HCT116 (cell line): ENCODE results near the gene EIPR1. TPM values are rescaled to one million over a fixed set of nuclear protein-coding genes. Genes with fewer than 3 reads are reported as not detected.

ENCODE experiments used
- ATAC-seq: fragments of 200-7000 bp; cut with Tn5 transposase; 2 replicates; pipeline ENCODE4 v1.9.1; 2020; ENCODE audit warnings: mild to moderate bottlenecking, moderate library complexity
- BruUV-seq: library from RNA; stranded (reverse); fragments of 400-500 nt; replicated peaks from 2 replicates; lab custom pipeline; 2021; lab: Mats Ljungman, UMichigan
- CTCF ChIA-PET: fragments of 300-600 bp; sonication (Branson Sonifier 250); formaldehyde crosslinking; loops from one replicate; lab custom pipeline; 2021; ENCODE audit warnings: antibody characterized with exemption; lab: Charles Lee
- POLR2A ChIA-PET: fragments of 300-600, 350-600 bp; sonication (Branson Sonifier 250); formaldehyde crosslinking; loops from one replicate; lab custom pipeline; 2021; ENCODE audit warnings: antibody characterized with exemption; lab: Charles Lee
- RAD21 ChIA-PET, 2 experiments: fragments of 300-600 bp; sonication (Branson Sonifier 250); formaldehyde crosslinking; loops; one replicate each; lab custom pipeline; 2023; ENCODE audit warnings: low total read pairs in 2 of 2; ENCODE audit not compliant: uncharacterized antibody in 2 of 2, unreplicated experiment in 2 of 2, low non-redundant PET in 1 of 2; lab: Charles Lee
- DNase-seq: peaks from one replicate; pipeline ENCODE4 v3.0.0-alpha.2; 2010; ENCODE audit warnings: low read depth, low spot score
- H2AFZ ChIP-seq: fragments of 200-600 bp; shearing (Covaris generic), sonication (generic); 2 replicates; pipeline ENCODE4 v1.6.1; 2017; ENCODE audit warnings: low read depth, mixed run types, mixed read lengths, antibody characterized with exemption, low read length; ENCODE audit not compliant: poor library complexity, severe bottlenecking
- H3K27ac ChIP-seq: 2 replicates; pipeline ENCODE4 v1.5.1; 2012; ENCODE audit warnings: low read depth, low read length
- H3K27me3 ChIP-seq: fragments of 200-600 bp; sonication (generic); 2 replicates; pipeline ENCODE4 v1.6.1; 2016; ENCODE audit warnings: mixed run types, low read length, mixed read lengths; ENCODE audit not compliant: insufficient read depth
- H3K36me3 ChIP-seq, 2 experiments: fragments of 200-500 bp in 1 of 2; fragments of 200-600 bp in 1 of 2; sonication (Bioruptor generic) in 1 of 2; sonication (generic) in 1 of 2; 2 replicates each; pipeline versions ENCODE4 v1.5.1 to v1.6.1; 2014 to 2016; ENCODE audit warnings: low read length in 2 of 2, inconsistent platforms in 1 of 2, mixed read lengths in 1 of 2, mixed run types in 1 of 2; ENCODE audit not compliant: insufficient read depth in 2 of 2, control insufficient read depth in 1 of 2
- H3K4me1 ChIP-seq, 2 experiments: fragments of 200-600 bp in 1 of 2; sonication (generic) in 1 of 2; 2 replicates each; pipeline versions ENCODE4 v1.5.1 to v1.6.1; 2012 to 2017; ENCODE audit warnings: low read length in 2 of 2, inconsistent platforms in 1 of 2, mild to moderate bottlenecking in 1 of 2, mixed read lengths in 1 of 2, mixed run types in 1 of 2, moderate library complexity in 1 of 2; ENCODE audit not compliant: insufficient read depth in 2 of 2, control insufficient read depth in 1 of 2
- H3K4me2 ChIP-seq: fragments of 200-600 bp; sonication (generic); 2 replicates; pipeline ENCODE4 v1.6.1; 2017; ENCODE audit warnings: mixed run types, low read length, mixed read lengths
- H3K4me3 ChIP-seq, 2 experiments: fragments of 200-600 bp in 1 of 2; sonication (generic) in 1 of 2; replicated peaks in 1 of 2; 2 replicates each; pipeline ENCODE4 v1.5.1; 2011 to 2016; ENCODE audit warnings: low read length in 2 of 2, control low read depth in 1 of 2, low read depth in 1 of 2, mild to moderate bottlenecking in 1 of 2, mixed read lengths in 1 of 2, mixed run types in 1 of 2
- H3K79me2 ChIP-seq: fragments of 200-600 bp; sonication (generic); 2 replicates; pipeline ENCODE4 v1.6.1; 2017; ENCODE audit warnings: mild to moderate bottlenecking, mixed run types, low read length, moderate library complexity, mixed read lengths; ENCODE audit not compliant: insufficient read depth
- H3K9ac ChIP-seq: fragments of 200-600 bp; sonication (generic); 2 replicates; pipeline ENCODE4 v1.6.1; 2016; ENCODE audit warnings: low read length, mixed read lengths
- H3K9me2 ChIP-seq: fragments of 200-600 bp; sonication (generic), shearing (Covaris generic); 2 replicates; pipeline ENCODE4 v1.6.1; 2017; ENCODE audit warnings: mixed run types, mild to moderate bottlenecking, moderate library complexity; ENCODE audit not compliant: insufficient read depth
- H3K9me3 ChIP-seq, 2 experiments: fragments of 200-500 bp in 1 of 2; fragments of 200-600 bp in 1 of 2; sonication (Bioruptor generic) in 1 of 2; sonication (generic) in 1 of 2; 2 replicates each; pipeline ENCODE4 v1.6.1; 2014 to 2017; ENCODE audit warnings: low read length in 2 of 2, mixed read lengths in 2 of 2, inconsistent platforms in 1 of 2, low read depth in 1 of 2, mild to moderate bottlenecking in 1 of 2, mixed run types in 1 of 2, moderate library complexity in 1 of 2; ENCODE audit not compliant: control insufficient read depth in 1 of 2, insufficient read depth in 1 of 2
- H4K20me1 ChIP-seq: fragments of 200-600 bp; sonication (generic), shearing (Covaris generic); 2 replicates; pipeline ENCODE4 v1.6.1; 2017; ENCODE audit warnings: mixed run types, mild to moderate bottlenecking, moderate library complexity; ENCODE audit not compliant: insufficient read depth
- ATF3 ChIP-seq: IDR thresholded peaks from 2 replicates; pipeline ENCODE4 v1.6.1; 2012
- CEBPB ChIP-seq: IDR thresholded peaks from 2 replicates; pipeline ENCODE4 v1.6.1; 2012; ENCODE audit warnings: low read depth
- EGR1 ChIP-seq: IDR thresholded peaks from 2 replicates; pipeline ENCODE4 v1.6.1; 2012; ENCODE audit warnings: low read depth
- EZH2 ChIP-seq: fragments of 200-600 bp; sonication (generic); IDR thresholded peaks from 2 replicates; pipeline ENCODE4 v1.6.1; 2017; ENCODE audit warnings: antibody characterized with exemption, mixed run types
- FOSL1 ChIP-seq: IDR thresholded peaks from 2 replicates; pipeline ENCODE4 v1.6.1; 2012; ENCODE audit warnings: low read depth
- POLR2AphosphoS5 ChIP-seq: IDR thresholded peaks from 2 replicates; pipeline ENCODE4 v1.6.1; 2011; ENCODE audit warnings: mild to moderate bottlenecking, low read depth, low read length, moderate library complexity
- SIN3A ChIP-seq: IDR thresholded peaks from 2 replicates; pipeline ENCODE4 v1.6.1; 2012; ENCODE audit warnings: low read depth
- TCF7L2 ChIP-seq: IDR thresholded peaks from 2 replicates; pipeline ENCODE4 v1.7.0; 2011; ENCODE audit warnings: borderline replicate concordance, inconsistent platforms; ENCODE audit not compliant: insufficient read depth, insufficient read length; ENCODE audit errors: extremely low read depth
- ZFX ChIP-seq: fragments of 450-650 bp; IDR thresholded peaks from 2 replicates; pipeline ENCODE4 v1.6.1; 2017
- ZNF274 ChIP-seq: fragments of 200-500 bp; sonication (Bioruptor generic); IDR thresholded peaks from 2 replicates; pipeline ENCODE4 v1.6.1; 2014; ENCODE audit warnings: mild to moderate bottlenecking, low read depth, low read length, inconsistent platforms
- intact Hi-C: fragments of 100-400 bp; cut with micrococcal nuclease; formaldehyde crosslinking; loops from 2 replicates; pipeline ENCODE4 v1.10.0; 2022
- total RNA-seq: library from RNA; stranded (reverse); gene quantifications from one replicate; pipeline ENCODE4 v1.2.1, GENCODE V29; 2021; ENCODE audit not compliant: unreplicated experiment
- TF ChIP-seq, protein P1 (sequence below), 3 experiments: fragments of 200-600 bp in 1 of 3; sonication (generic) in 1 of 3; IDR thresholded peaks in 2 of 3; conservative IDR thresholded peaks in 1 of 3; 2 replicates each; pipeline ENCODE4 v1.5.1; 2012 to 2017; ENCODE audit warnings: low read depth in 2 of 3, low read length in 2 of 3, antibody characterized with exemption in 1 of 3, borderline replicate concordance in 1 of 3, control low read depth in 1 of 3, mild to moderate bottlenecking in 1 of 3, mixed read lengths in 1 of 3, mixed run types in 1 of 3, moderate library complexity in 1 of 3; ENCODE audit not compliant: insufficient read depth in 1 of 3

The EIPR1 gene
- total RNA-seq, 1 experiment from 2014 or later, result 36.9 TPM

GRCh38 chr2:3297523-3297922 is 80.1 kb downstream of the EIPR1 start:
- no peak for ATAC-seq
- no peak for DNase-seq
- ChIA-PET CTCF (no interaction called here), RAD21 (no interaction called here), POLR2A (no interaction called here)
- Histone ChIP-seq H3K79me2 (peaks cover 5% of the 10 kb centered on the region; the same call in 1 of the 2 replicates), H2AFZ (no peak overlapping the region), H3K27me3 (no peaks in the 10 kb centered on the region), H3K27ac (no peak overlapping the region), H4K20me1 (no peaks in the 10 kb centered on the region), H3K9me2 (no peaks in the 10 kb centered on the region), H3K4me3 (no peak overlapping the region), H3K36me3 (no peaks in the 10 kb centered on the region), H3K9ac (no peak overlapping the region), H3K9me3 (no peaks in the 10 kb centered on the region), H3K4me2 (no peak overlapping the region), H3K4me1 (no peaks in the 10 kb centered on the region)
- BruUV-seq, result no TSS peak
- intact Hi-C loops, result no loop called here
- no peak for TF ChIP-seq SIN3A
- TF ChIP-seq ZNF274, result no peak
- TF ChIP-seq ZFX, result no peak
- TF ChIP-seq EGR1, result no peak
- TF ChIP-seq EZH2, result no peak
- TF ChIP-seq POLR2AphosphoS5, result no peak
- TF ChIP-seq FOSL1, result no peak
- no peak for TF ChIP-seq CEBPB
- TF ChIP-seq TCF7L2, result no peak
- TF ChIP-seq, protein P1, sequence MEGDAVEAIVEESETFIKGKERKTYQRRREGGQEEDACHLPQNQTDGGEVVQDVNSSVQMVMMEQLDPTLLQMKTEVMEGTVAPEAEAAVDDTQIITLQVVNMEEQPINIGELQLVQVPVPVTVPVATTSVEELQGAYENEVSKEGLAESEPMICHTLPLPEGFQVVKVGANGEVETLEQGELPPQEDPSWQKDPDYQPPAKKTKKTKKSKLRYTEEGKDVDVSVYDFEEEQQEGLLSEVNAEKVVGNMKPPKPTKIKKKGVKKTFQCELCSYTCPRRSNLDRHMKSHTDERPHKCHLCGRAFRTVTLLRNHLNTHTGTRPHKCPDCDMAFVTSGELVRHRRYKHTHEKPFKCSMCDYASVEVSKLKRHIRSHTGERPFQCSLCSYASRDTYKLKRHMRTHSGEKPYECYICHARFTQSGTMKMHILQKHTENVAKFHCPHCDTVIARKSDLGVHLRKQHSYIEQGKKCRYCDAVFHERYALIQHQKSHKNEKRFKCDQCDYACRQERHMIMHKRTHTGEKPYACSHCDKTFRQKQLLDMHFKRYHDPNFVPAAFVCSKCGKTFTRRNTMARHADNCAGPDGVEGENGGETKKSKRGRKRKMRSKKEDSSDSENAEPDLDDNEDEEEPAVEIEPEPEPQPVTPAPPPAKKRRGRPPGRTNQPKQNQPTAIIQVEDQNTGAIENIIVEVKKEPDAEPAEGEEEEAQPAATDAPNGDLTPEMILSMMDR (IDR thresholded peaks at IDR 0.05 in 2 of 3, conservative IDR thresholded peaks at IDR 0.05 in 1 of 3; ENCODE audit: borderline replicate concordance in 1 of 3, insufficient read depth in 1 of 3, low read depth in 2 of 3, low read length in 2 of 3), result no peak
- no peak for TF ChIP-seq ATF3
